LNCAP (cell line): ENCODE measurements around the gene RPL38.

Source experiments
- TF ChIP-seq, protein P1 (sequence below): fragments of 450-650 bp; IDR thresholded peaks from 2 replicates; pipeline ENCODE4 v1.5.1; 2017; ENCODE audit warnings: mild to moderate bottlenecking

The RPL38 gene

DNA sequence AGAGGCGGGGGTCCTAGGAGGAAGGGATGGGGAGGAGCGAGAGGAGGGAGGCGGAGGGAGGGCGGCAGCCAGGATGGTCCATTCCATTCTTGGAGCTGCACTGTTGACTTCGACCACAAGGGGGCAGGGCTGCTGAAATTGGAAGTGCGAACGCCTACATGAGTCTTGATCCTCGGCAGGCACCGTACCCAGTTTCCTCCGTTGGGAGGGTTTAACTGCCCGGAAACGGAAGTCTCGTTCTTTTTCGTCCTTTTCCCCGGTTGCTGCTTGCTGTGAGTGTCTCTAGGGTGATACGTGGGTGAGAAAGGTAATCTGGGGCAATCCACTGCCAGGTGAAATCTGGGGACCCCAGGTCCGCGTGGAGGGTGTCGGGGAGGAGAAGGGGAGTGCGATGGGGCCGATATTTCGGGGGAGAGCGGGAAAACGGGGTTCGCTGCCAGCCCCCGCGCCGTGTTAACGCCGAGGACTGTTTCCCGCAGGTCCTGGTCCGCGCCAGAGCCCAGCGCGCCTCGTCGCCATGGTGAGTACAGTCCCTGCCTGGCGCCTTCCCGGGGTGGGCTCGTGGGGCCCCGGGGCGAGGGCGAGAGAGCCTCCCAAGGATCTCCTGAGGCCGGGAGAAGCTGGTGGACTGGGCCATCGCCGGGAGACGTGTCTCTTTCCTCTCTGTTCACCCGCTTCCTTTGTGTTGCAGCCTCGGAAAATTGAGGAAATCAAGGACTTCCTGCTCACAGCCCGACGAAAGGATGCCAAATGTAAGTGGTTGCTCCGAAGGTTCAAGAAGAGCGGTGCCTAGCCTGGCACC lies at the start of gene RPL38:
Gene RPL38, plus strand, starts transcription at position 240 of the 802 bp plus-strand sequence. Its CDS starts 278 bp downstream, at position 518.
- TF ChIP-seq, protein P1, sequence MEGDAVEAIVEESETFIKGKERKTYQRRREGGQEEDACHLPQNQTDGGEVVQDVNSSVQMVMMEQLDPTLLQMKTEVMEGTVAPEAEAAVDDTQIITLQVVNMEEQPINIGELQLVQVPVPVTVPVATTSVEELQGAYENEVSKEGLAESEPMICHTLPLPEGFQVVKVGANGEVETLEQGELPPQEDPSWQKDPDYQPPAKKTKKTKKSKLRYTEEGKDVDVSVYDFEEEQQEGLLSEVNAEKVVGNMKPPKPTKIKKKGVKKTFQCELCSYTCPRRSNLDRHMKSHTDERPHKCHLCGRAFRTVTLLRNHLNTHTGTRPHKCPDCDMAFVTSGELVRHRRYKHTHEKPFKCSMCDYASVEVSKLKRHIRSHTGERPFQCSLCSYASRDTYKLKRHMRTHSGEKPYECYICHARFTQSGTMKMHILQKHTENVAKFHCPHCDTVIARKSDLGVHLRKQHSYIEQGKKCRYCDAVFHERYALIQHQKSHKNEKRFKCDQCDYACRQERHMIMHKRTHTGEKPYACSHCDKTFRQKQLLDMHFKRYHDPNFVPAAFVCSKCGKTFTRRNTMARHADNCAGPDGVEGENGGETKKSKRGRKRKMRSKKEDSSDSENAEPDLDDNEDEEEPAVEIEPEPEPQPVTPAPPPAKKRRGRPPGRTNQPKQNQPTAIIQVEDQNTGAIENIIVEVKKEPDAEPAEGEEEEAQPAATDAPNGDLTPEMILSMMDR = peak; percentile 93

DNA sequence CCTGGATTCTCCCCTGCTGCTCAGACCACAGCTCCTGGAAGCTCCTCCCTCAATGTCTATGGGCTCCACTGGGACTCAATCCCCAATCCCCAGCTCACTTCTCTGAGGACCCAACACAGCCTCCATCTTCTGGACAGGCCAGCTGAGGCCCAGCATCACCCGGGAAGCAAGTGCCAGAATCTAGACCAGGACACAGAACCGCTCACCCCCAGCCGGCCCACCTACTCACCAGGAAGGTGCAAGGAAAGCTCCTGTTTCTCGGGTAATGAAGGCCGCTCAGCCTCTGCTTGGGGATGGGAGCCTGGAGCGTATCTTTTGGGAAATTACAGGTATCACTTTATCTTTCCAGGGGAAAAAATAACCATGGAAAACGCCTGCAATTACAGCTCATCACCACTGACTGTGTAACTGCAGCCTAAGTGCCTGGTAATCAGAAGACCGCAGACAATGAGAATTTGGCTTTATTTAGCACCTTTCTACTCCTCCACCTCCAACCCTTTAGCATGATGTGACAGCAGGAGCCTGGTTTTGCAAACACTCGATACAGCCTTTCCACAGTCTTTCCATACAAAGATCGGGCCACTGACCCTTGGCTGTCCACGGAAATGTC lies 49.6 kb upstream of the RPL38 start:
- TF ChIP-seq, protein P1 = no peak

GRCh38 chr17:74156878-74157277 lies 46.6 kb upstream of the RPL38 start:
- TF ChIP-seq, protein P1 = no peak

GRCh38 chr17:74157366-74157765 lies 46.1 kb upstream of the RPL38 start:
- TF ChIP-seq, protein P1 = no peak

GRCh38 chr17:74158761-74159160 lies 44.7 kb upstream of the RPL38 start:
- TF ChIP-seq, protein P1 = no peak

- TF ChIP-seq, protein P1 = no peak
These were observed 44.1 kb upstream of the RPL38 start for GRCh38 chr17:74159226-74159840.

DNA sequence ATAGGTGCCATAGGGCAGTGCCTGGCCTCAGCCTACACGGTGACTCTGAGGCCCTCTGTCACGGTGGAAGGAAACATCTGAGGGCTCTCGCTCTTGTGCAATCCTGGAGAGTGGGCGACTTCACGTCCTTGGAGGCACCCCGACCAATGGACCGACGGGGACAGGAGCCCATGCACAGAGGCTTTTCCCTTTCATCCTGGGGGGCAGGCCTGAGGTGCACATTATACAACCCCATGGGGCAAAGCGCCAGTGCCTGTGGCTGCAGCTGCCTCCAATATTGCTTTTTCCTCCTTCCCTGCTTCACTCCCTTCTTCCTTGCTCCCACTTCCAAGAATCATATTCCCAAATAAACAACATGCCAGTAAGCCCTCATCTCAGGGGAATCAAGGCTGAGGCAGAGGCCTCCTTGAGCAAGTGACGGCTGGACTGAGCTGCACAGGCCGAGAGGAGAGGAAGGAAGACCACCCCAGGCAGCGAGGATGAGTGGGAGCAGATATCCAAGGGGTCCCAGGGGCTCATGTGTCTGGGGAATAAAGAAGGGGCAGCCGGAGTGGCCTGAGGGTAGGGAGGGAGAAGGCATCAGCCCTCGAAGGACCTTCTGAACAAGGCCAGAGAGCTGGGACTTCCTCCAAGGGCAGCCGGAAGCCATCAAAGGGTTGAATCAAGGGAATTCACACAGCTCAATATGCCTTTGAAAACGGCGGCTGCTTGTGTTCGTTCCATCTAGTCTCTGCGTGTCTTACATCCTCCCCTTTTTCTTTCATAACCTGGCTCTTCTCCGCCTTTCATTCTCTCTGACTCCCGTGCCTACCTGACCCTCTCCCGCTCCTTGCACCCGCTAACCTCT lies 42.6 kb upstream of the RPL38 start:
- TF ChIP-seq, protein P1 = no peak
